Esophagus (tissue), 2 donors: ENCODE measurements around the gene FPR2. TPM values are rescaled to one million over a fixed set of nuclear protein-coding genes. Genes with fewer than 3 reads are reported as not detected.

ENCODE experiments used
- H3K27ac ChIP-seq, 2 donors: one replicate each; pipeline ENCODE4 v1.5.1; 2013; ENCODE audit warnings: low read depth in 2 of 2, mild to moderate bottlenecking in 2 of 2, inconsistent platforms in 1 of 2, low read length in 1 of 2, moderate library complexity in 1 of 2
- H3K27me3 ChIP-seq, 2 donors: one replicate each; pipeline ENCODE4 v1.6.1; 2013; ENCODE audit warnings: low read length in 2 of 2, control low read depth in 1 of 2, mild to moderate bottlenecking in 1 of 2; ENCODE audit not compliant: insufficient read depth in 2 of 2, control insufficient read depth in 1 of 2
- H3K36me3 ChIP-seq, 2 donors: one replicate each; pipeline ENCODE4 v1.6.1; 2013; ENCODE audit warnings: low read length in 1 of 2; ENCODE audit not compliant: control insufficient read depth in 2 of 2, insufficient read depth in 2 of 2
- H3K4me1 ChIP-seq, 2 donors: one replicate each; pipeline ENCODE4 v1.6.1; 2013; ENCODE audit warnings: low read length in 1 of 2; ENCODE audit not compliant: control insufficient read depth in 2 of 2, insufficient read depth in 2 of 2
- H3K4me3 ChIP-seq, 2 donors: one replicate each; pipeline ENCODE4 v1.5.1; 2013; ENCODE audit warnings: low read length in 2 of 2, mild to moderate bottlenecking in 2 of 2, low read depth in 1 of 2, moderate library complexity in 1 of 2
- H3K9me3 ChIP-seq, 2 donors: one replicate each; pipeline ENCODE4 v1.6.1; 2013; ENCODE audit warnings: mild to moderate bottlenecking in 2 of 2, low read depth in 1 of 2, low read length in 1 of 2, moderate library complexity in 1 of 2; ENCODE audit not compliant: control insufficient read depth in 2 of 2, insufficient read depth in 1 of 2
- WGBS, 2 donors: extraction: QIAGEN DNeasy Blood & Tissue Kit; methylation state at CpG; one replicate each; pipeline ENCODE4 v1.1.7; 2013; 5-methylcytosine and 5-hydroxymethylcytosine counted together
- polyA plus RNA-seq, 2 donors: library from polyadenylated mRNA; stranded (reverse); fragments of 200-250 nt; gene quantifications; one replicate each; pipeline ENCODE4 v1.2.3, GENCODE V29; 2013
- donor health status: healthy with polysubstance abuse.
- donor health status: Bipolar disorder and iron deficiency.

The FPR2 gene
- polyA plus RNA-seq, 2 donors: 0.04 to 0.12 TPM

GRCh38 chr19:51788029-51788428 lies 27.0 kb downstream of the FPR2 start:
- Histone ChIP-seq H3K9me3 (peaks cover 2 to 6% of the 10 kb centered on the region in 2 donors), H3K4me3 (no peak overlapping the region), H3K4me1 (no peaks in the 10 kb centered on the region), H3K36me3 (no peaks in the 10 kb centered on the region), H3K27ac (no peak overlapping the region), H3K27me3 (no peaks in the 10 kb centered on the region)
- 64 to 68% methylated on average over 2 of the region's 2 CpGs for WGBS, 2 donors

- Histone ChIP-seq H3K4me1 (no peaks in the 10 kb centered on the region), H3K4me3 (no peak overlapping the region), H3K9me3 (peaks cover 2 to 6% of the 10 kb centered on the region in 2 donors), H3K27ac (no peak overlapping the region), H3K27me3 (no peaks in the 10 kb centered on the region), H3K36me3 (no peaks in the 10 kb centered on the region)
- 69 to 76% methylated on average over 6 of the region's 6 CpGs for WGBS, 2 donors
Measured at GRCh38 chr19:51789061-51789795, 28.2 kb downstream of the FPR2 start.

- H3K9me3 ChIP-seq: peaks cover 0 to 6% of the 10 kb centered on the region in 2 donors
- no peaks in the 10 kb centered on the region for H3K4me1 ChIP-seq
- WGBS, 2 donors: 63 to 65% methylated on average over 2 of the region's 2 CpGs
- no peak overlapping the region for H3K27ac ChIP-seq
- H3K4me3 ChIP-seq: no peak overlapping the region
- no peaks in the 10 kb centered on the region for H3K36me3 ChIP-seq
- H3K27me3 ChIP-seq: no peaks in the 10 kb centered on the region
Measured at GRCh38 chr19:51792932-51793331, 32.0 kb downstream of the FPR2 start.

- WGBS, 2 donors: 78 to 81% methylated on average over 2 of the region's 2 CpGs
- H3K36me3 ChIP-seq: no peaks in the 10 kb centered on the region
- H3K27ac ChIP-seq: no peak overlapping the region
- peaks cover 0 to 6% of the 10 kb centered on the region in 2 donors for H3K9me3 ChIP-seq
- H3K27me3 ChIP-seq: no peaks in the 10 kb centered on the region
- peaks cover 0 to under 1% of the 10 kb centered on the region in 2 donors for H3K4me1 ChIP-seq
- H3K4me3 ChIP-seq: no peak overlapping the region
Measured at GRCh38 chr19:51793994-51794393, 33.0 kb downstream of the FPR2 start.

GRCh38 chr19:51794885-51795490 lies 34.0 kb downstream of the FPR2 start, which contains the start of gene FPR3:
Gene FPR3, plus strand, starts transcription at chr19:51795157. Its CDS starts 28,592 bp downstream, at chr19:51823749.
- H3K9me3 ChIP-seq: peaks cover 0 to 2% of the 10 kb centered on the region in 2 donors
- H3K36me3 ChIP-seq: no peaks in the 10 kb centered on the region
- no peak within 1 kb of the TSS for H3K27ac ChIP-seq
- WGBS, 2 donors: 53 to 63% methylated on average over 2 of the region's 2 CpGs
- H3K27me3 ChIP-seq: no peaks in the 10 kb centered on the region
- H3K4me3 ChIP-seq: no peak within 1 kb of the TSS
- peaks cover 0 to 7% of the 10 kb centered on the region in 2 donors for H3K4me1 ChIP-seq

- Histone ChIP-seq H3K27ac (no peak overlapping the region), H3K9me3 (peaks cover 0 to 2% of the 10 kb centered on the region in 2 donors), H3K4me1 (peaks cover 0 to 7% of the 10 kb centered on the region in 2 donors), H3K4me3 (no peak overlapping the region), H3K36me3 (no peaks in the 10 kb centered on the region), H3K27me3 (no peaks in the 10 kb centered on the region)
- WGBS, 2 donors: 80 to 83% methylated on average over 8 of the region's 8 CpGs
Measured at GRCh38 chr19:51796195-51796679, 35.3 kb downstream of the FPR2 start.

GRCh38 chr19:51797480-51797879 lies 36.5 kb downstream of the FPR2 start:
- no peak overlapping the region for H3K27ac ChIP-seq
- H3K9me3 ChIP-seq: no peaks in the 10 kb centered on the region
- H3K27me3 ChIP-seq: no peaks in the 10 kb centered on the region
- WGBS, 2 donors: 70 to 73% methylated on average over 5 of the region's 5 CpGs
- no peak overlapping the region for H3K4me3 ChIP-seq
- H3K36me3 ChIP-seq: no peaks in the 10 kb centered on the region
- peaks cover 0 to 7% of the 10 kb centered on the region in 2 donors for H3K4me1 ChIP-seq

GRCh38 chr19:51798062-51798461 lies 37.1 kb downstream of the FPR2 start:
- H3K27me3 ChIP-seq: no peaks in the 10 kb centered on the region
- WGBS, 2 donors: 53 to 71% methylated on average over 3 of the region's 3 CpGs
- no peaks in the 10 kb centered on the region for H3K9me3 ChIP-seq
- peaks cover 0 to 7% of the 10 kb centered on the region in 2 donors for H3K4me1 ChIP-seq
- H3K27ac ChIP-seq: no peak overlapping the region
- no peak overlapping the region for H3K4me3 ChIP-seq
- H3K36me3 ChIP-seq: no peaks in the 10 kb centered on the region

- Histone ChIP-seq H3K36me3 (no peaks in the 10 kb centered on the region), H3K4me3 (no peak overlapping the region), H3K27me3 (no peaks in the 10 kb centered on the region), H3K4me1 (peaks cover 0 to 7% of the 10 kb centered on the region in 2 donors), H3K9me3 (no peaks in the 10 kb centered on the region), H3K27ac (peak overlapping the region; percentile 5 to 52)
- WGBS, 2 donors: 43 to 63% methylated on average over 20 of the region's 20 CpGs
Measured at GRCh38 chr19:51799034-51799773, 38.2 kb downstream of the FPR2 start.
